ENCODE data around the gene TPCN1. TPM values are rescaled to one million over a fixed set of nuclear protein-coding genes. Genes with fewer than 3 reads are reported as not detected.
A peak's percentile ranks its signal among the peaks of the same experiment; 100 is the strongest.

Gene TPCN1
- total and polyA plus RNA-seq, 2 of the 8 experiments (the other 6 are each of a cell fraction or from before 2014, with no cell fraction given), result 14.9 to 21.4 TPM

DNA sequence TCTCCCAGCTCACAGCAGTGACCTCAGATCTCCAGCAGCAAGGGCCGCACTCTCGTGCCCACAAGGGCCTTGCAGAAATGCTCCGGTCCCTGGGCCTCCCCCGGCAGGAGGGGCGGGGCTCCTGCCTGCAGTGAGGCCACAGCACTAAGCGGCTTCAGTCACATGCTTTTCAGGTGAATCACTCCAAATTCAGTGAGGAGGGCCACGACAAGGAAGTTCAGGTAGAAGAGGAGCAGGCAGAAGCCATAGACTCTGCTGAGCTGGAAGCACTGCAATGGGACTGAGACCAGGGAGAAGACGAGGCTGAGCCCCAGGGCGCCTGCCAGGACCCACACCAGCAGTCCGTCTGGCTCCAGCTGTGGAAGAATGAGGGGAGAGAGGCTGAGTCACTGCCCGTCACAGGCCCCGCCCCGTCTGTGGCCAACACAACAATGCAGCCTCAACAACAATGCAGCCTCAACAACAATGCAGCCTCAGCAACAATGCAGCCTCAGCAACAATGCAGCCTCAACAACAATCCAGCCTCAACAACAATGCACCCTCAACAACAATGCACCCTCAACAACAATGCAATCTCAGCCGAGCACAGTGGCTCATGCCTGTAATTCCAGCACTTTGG is 78.5 kb downstream of the TPCN1 start:
- H3K4ac ChIP-seq (replicated peaks; ENCODE audit: insufficient read length, low read depth, low read length), result peak overlapping the region; percentile 65
- H4K5ac ChIP-seq (ENCODE audit: insufficient read length, low read depth, low read length), result peak overlapping the region; percentile 18
- no peak overlapping the region for H3K4me3 ChIP-seq (ENCODE audit: extremely low read depth in 1 of 4, insufficient read depth in 2 of 4, low read depth in 3 of 4, low read length in 4 of 4)
- H2AK5ac ChIP-seq (ENCODE audit: low read depth, low read length), result peak overlapping the region; percentile 0; the same call in 1 of the 2 replicates
- peaks cover 0 to 9% (median 8%) of the 10 kb centered on the region in 4 experiments; a peak in 5 of 7 replicates for H3K4me1 ChIP-seq (replicated peaks in 1 of 4; ENCODE audit: control insufficient read depth in 3 of 4, insufficient read depth in 4 of 4, low read length in 3 of 4)
- peak overlapping the region in 1 of 4 experiments; percentile 34; a peak in 1 of 7 replicates for H3K9ac ChIP-seq (replicated peaks in 1 of 4; ENCODE audit: extremely low read depth in 1 of 4, low read depth in 3 of 4, low read length in 3 of 4)
- no peaks in the 10 kb centered on the region for H3K9me3 ChIP-seq (ENCODE audit: insufficient read depth in 2 of 2, low read depth in 1 of 2, low read length in 1 of 2)
- H2BK20ac ChIP-seq (ENCODE audit: low read length), result 0 out of 2 replicates have a peak overlapping the region, but pooled peaks have one; percentile 48
- WGBS, 2 experiments (ENCODE audit: extremely low coverage in 1 of 2, insufficient coverage in 1 of 2, insufficient read length in 1 of 2, insufficient replicate concordance in 2 of 2, low coverage in 1 of 2, low lambda C conversion rate in 2 of 2, missing lambda C conversion rate in 1 of 2), result 65% methylated on average over 14 of the region's 14 CpGs; no CpG with 5 or more reads in 1 of the 2 experiments
- ChIA-PET POLR2A (ENCODE audit: partially characterized antibody) (interaction anchor here (1.1 to 4.2 kb wide), 4 partner anchors 11 to 114 kb away, joined by 3 to 20 read pairs (median 4); partner anchors contain the start of genes DDX54 and RITA1), CTCF (ENCODE audit: partially characterized antibody) (interaction anchor here (0.7 to 1.6 kb wide), 2 partner anchors 19 to 104 kb away, joined by 3 to 7 read pairs; no protein-coding TSS in a partner anchor)
- peak overlapping the region in 1 of 2 experiments; percentile 6; a peak in 1 of 4 replicates for H3K4me2 ChIP-seq (ENCODE audit: insufficient read depth in 1 of 2, low read depth in 2 of 2, low read length in 2 of 2)
- no peaks in the 10 kb centered on the region for H3K79me1 ChIP-seq (ENCODE audit: low read depth, low read length)
- H2AFZ ChIP-seq (ENCODE audit: low read length), result no peak overlapping the region
- no peak overlapping the region for H3K56ac ChIP-seq (replicated peaks; ENCODE audit: insufficient read length, low read depth, low read length)
- no peak overlapping the region for H2BK120ac ChIP-seq (replicated peaks; ENCODE audit: low read depth, low read length)
- H3K23ac ChIP-seq (ENCODE audit: insufficient read length), result no peak overlapping the region
- H3K23me2 ChIP-seq (ENCODE audit: low read depth, low read length), result peaks cover 1% of the 10 kb centered on the region; the same call in 1 of the 2 replicates
- no peaks in the 10 kb centered on the region for H3K79me2 ChIP-seq (ENCODE audit: control insufficient read depth in 1 of 2, insufficient read depth in 2 of 2, low read length in 2 of 2)
- FAIRE-seq (no peak), DNase-seq (ENCODE audit: low read depth in 1 of 2, low spot score in 2 of 2) (peak in 1 of 2 experiments; percentile 49)
- no peaks in the 10 kb centered on the region for H3K36me3 ChIP-seq (ENCODE audit: control insufficient read depth in 2 of 4, insufficient read depth in 4 of 4, low read length in 3 of 4)
- H3K27me3 ChIP-seq (replicated peaks in 1 of 4; ENCODE audit: control insufficient read depth in 3 of 4, extremely low read depth in 1 of 4, insufficient read depth in 3 of 4, low read length in 3 of 4), result no peaks in the 10 kb centered on the region
- H2BK12ac ChIP-seq (ENCODE audit: low read depth, low read length), result peak overlapping the region; percentile 30; the same call in 1 of the 2 replicates
- H3K27ac ChIP-seq (ENCODE audit: low read depth, low read length), result 0 out of 2 replicates have a peak overlapping the region, but pooled peaks have one; percentile 50
- peak overlapping the region; percentile 66 for H2BK5ac ChIP-seq (ENCODE audit: low read depth, low read length)
- H4K91ac ChIP-seq (replicated peaks; ENCODE audit: insufficient read length, low read length), result peak overlapping the region; percentile 61
- H3K18ac ChIP-seq (ENCODE audit: extremely low read depth, low read length), result peak overlapping the region; percentile 60
- no peak overlapping the region for H3K14ac ChIP-seq (ENCODE audit: insufficient read length)
- peak overlapping the region; percentile 88; the same call in 1 of the 2 replicates for H2BK15ac ChIP-seq (ENCODE audit: low read length)
- H4K20me1 ChIP-seq (replicated peaks in 1 of 2; ENCODE audit: control insufficient read depth in 1 of 2, insufficient read depth in 2 of 2, low read length in 2 of 2), result peaks cover 0 to 2% of the 10 kb centered on the region in 2 experiments
- peak overlapping the region; percentile 9; the same call in 1 of the 2 replicates for H4K8ac ChIP-seq (ENCODE audit: extremely low read depth, insufficient read depth, low read length)

Measured in H1 (cell line).